K562 (cell line): Measurements from ENCODE around the gene CBX2. TPM values are rescaled to one million over a fixed set of nuclear protein-coding genes. Genes with fewer than 3 reads are reported as not detected.

Experiments
- ATAC-seq: fragments of 200-7000 bp; cut with Tn5 transposase; 3 replicates; pipeline ENCODE4 v1.9.1; 2020; ENCODE audit warnings: moderate library complexity
- BruUV-seq: library from RNA; stranded (reverse); fragments of 400-500 nt; replicated peaks from 2 replicates; lab custom pipeline; 2021; lab: Mats Ljungman, UMichigan
- CTCF ChIA-PET: fragments of 300-600 bp; formaldehyde crosslinking; extraction: SDS; loops from one replicate; lab custom pipeline; 2021; ENCODE audit warnings: low intra/inter-chr PET ratio; lab: Yijun Ruan, JAX
- POLR2A ChIA-PET: fragments of 300-600, 350-650 bp; sonication (Branson Sonifier 250); formaldehyde crosslinking; extraction: SDS; loops from one replicate; lab custom pipeline; 2021; ENCODE audit warnings: antibody characterized with exemption, inconsistent platforms; lab: Yijun Ruan, JAX
- DNase-seq, 4 experiments: peaks; one replicate each; pipeline versions ENCODE4 v3.0.0 to v3.0.0-alpha.2; 2011 to 2018; ENCODE audit warnings: low spot score in 3 of 4, mixed read lengths in 3 of 4; ENCODE audit errors: extremely low read depth in 1 of 4
- FAIRE-seq: peaks from 2 replicates; lab custom pipeline; 2011; peaks lifted over from hg19 to GRCh38; lab: Jason Lieb, UNC
- H2AFZ ChIP-seq: 2 replicates; pipeline ENCODE4 v1.6.0; 2011; ENCODE audit warnings: low read depth, low read length, control low read depth, inconsistent platforms
- H3K27ac ChIP-seq: fragments of 200-600 bp; 3 replicates; pipeline ENCODE4 v1.8.0; 2011; ENCODE audit warnings: low read depth, mild to moderate bottlenecking, control low read depth, inconsistent platforms, low read length, moderate library complexity, mixed read lengths; ENCODE audit errors: extremely low read depth
- H3K27me3 ChIP-seq, 2 experiments: fragments of 300-600 bp in 1 of 2; 2 replicates in 1 of 2; 3 replicates in 1 of 2; pipeline versions ENCODE4 v1.6.0 to v1.8.0; 2011; ENCODE audit warnings: inconsistent platforms in 2 of 2, low read length in 2 of 2, mild to moderate bottlenecking in 1 of 2, mixed read lengths in 1 of 2, moderate library complexity in 1 of 2; ENCODE audit not compliant: control insufficient read depth in 2 of 2, insufficient read depth in 2 of 2
- H3K36me3 ChIP-seq: fragments of 300-600 bp; 3 replicates; pipeline ENCODE4 v1.8.0; 2011; ENCODE audit warnings: mild to moderate bottlenecking, low read length, inconsistent platforms; ENCODE audit not compliant: control insufficient read depth, insufficient read depth
- H3K4me1 ChIP-seq, 2 experiments: fragments of 200-600 bp in 1 of 2; replicated peaks in 1 of 2; 2 replicates in 1 of 2; 3 replicates in 1 of 2; pipeline versions ENCODE4 v1.5.1 to v1.8.0; 2011; ENCODE audit warnings: inconsistent platforms in 2 of 2, low read length in 2 of 2, mild to moderate bottlenecking in 1 of 2, mixed read lengths in 1 of 2, moderate library complexity in 1 of 2; ENCODE audit not compliant: control insufficient read depth in 2 of 2, insufficient read depth in 2 of 2
- H3K4me2 ChIP-seq: 2 replicates; pipeline ENCODE4 v1.6.1; 2011; ENCODE audit warnings: low read length, control low read depth, inconsistent platforms, mixed read lengths; ENCODE audit not compliant: insufficient read depth
- H3K4me3 ChIP-seq: fragments of 200-600 bp; sonication (generic), shearing (Covaris generic); 2 replicates; pipeline ENCODE4 v1.5.1; 2016; ENCODE audit warnings: control low read depth, inconsistent platforms
- H3K79me2 ChIP-seq: fragments of 200-600 bp; 3 replicates; pipeline ENCODE4 v1.8.0; 2011; ENCODE audit warnings: low read length, inconsistent platforms; ENCODE audit not compliant: control insufficient read depth, insufficient read depth
- H3K9ac ChIP-seq, 2 experiments: 2 replicates each; pipeline versions ENCODE4 v1.6.0 to v1.6.1; 2011; ENCODE audit warnings: low read depth in 2 of 2, low read length in 2 of 2, control low read depth in 1 of 2, inconsistent platforms in 1 of 2, mild to moderate bottlenecking in 1 of 2, mixed read lengths in 1 of 2; ENCODE audit not compliant: insufficient read depth in 1 of 2
- H3K9me1 ChIP-seq: one replicate; pipeline ENCODE4 v1.6.0; 2011; ENCODE audit warnings: inconsistent platforms, mild to moderate bottlenecking, low read length, moderate library complexity; ENCODE audit not compliant: control insufficient read depth, insufficient read depth
- H3K9me3 ChIP-seq: replicated peaks from 2 replicates; pipeline ENCODE4 v1.5.1; 2011; ENCODE audit warnings: low read depth, low read length, inconsistent platforms; ENCODE audit not compliant: control insufficient read depth, insufficient read depth
- H4K20me1 ChIP-seq: replicated peaks from 2 replicates; pipeline ENCODE4 v1.6.1; 2011; ENCODE audit warnings: low read length, inconsistent platforms, mixed read lengths; ENCODE audit not compliant: control insufficient read depth, insufficient read depth
- FOXJ2 ChIP-seq: fragments of 200-800 bp; sonication (Bioruptor generic); IDR thresholded peaks from 2 replicates; pipeline ENCODE4 v1.6.1; 2016; ENCODE audit warnings: missing genetic modification characterization, missing compliant biosample characterization
- GABPA ChIP-seq: fragments of 200-800 bp; sonication (Bioruptor generic); conservative IDR thresholded peaks from 2 replicates; pipeline ENCODE4 v1.6.1; 2016; ENCODE audit warnings: low read depth, missing genetic modification characterization, missing compliant biosample characterization
- HDAC2 ChIP-seq: fragments of 450-650 bp; IDR thresholded peaks from 2 replicates; pipeline ENCODE4 v1.6.1; 2016; ENCODE audit warnings: mild to moderate bottlenecking
- SMARCB1 ChIP-seq: IDR thresholded peaks from 2 replicates; pipeline ENCODE4 v1.6.1; 2011; ENCODE audit warnings: improper control_type of control experiment, low read depth; ENCODE audit not compliant: insufficient read length
- SNIP1 ChIP-seq: fragments of 450-650 bp; IDR thresholded peaks from 2 replicates; pipeline ENCODE4 v1.7.1; 2017; ENCODE audit warnings: low read depth, mild to moderate bottlenecking
- ZBTB33 ChIP-seq: sonication (generic); formaldehyde crosslinking; IDR thresholded peaks from 2 replicates; pipeline ENCODE4 v1.8.1; 2023; ENCODE audit warnings: mild to moderate bottlenecking, missing genetic modification reagents
- ZNF232 ChIP-seq: sonication (generic); formaldehyde crosslinking; IDR thresholded peaks from 2 replicates; pipeline ENCODE4 v1.8.0; 2022; ENCODE audit warnings: mild to moderate bottlenecking, missing genetic modification reagents
- WGBS: fragments of 100-300 bp; shearing (Covaris generic); methylation state at CpG from one replicate; pipeline ENCODE4 v1.1.6; 2016; ENCODE audit warnings: low coverage, mixed read lengths; ENCODE audit not compliant: insufficient coverage; ENCODE audit errors: missing lambda C conversion rate; 5-methylcytosine and 5-hydroxymethylcytosine counted together
- in situ Hi-C: fragments of 300-500 bp; cut with MboI; formaldehyde crosslinking; loops from 4 replicates; pipeline ENCODE4 v1.15.0; 2018; ENCODE audit warnings: inconsistent platforms, mixed read lengths
- intact Hi-C: fragments of 100-400 bp; cut with micrococcal nuclease; formaldehyde crosslinking; loops from 2 replicates; pipeline ENCODE4 v1.14.2; 2022
- polyA plus RNA-seq, 8 experiments: library from polyadenylated mRNA; depleted of rRNA in 4 of 8; stranded (reverse) in 5 of 8; unstranded in 3 of 8; fragments of >200 nt; fragmentation: Nextera tagmentation in 2 of 8; fragmentation: Illumina TruSeq in 1 of 8; extraction: Ambion mirVana in 2 of 8; extraction: Trizol in 1 of 8; gene quantifications; 2 replicates each; pipeline versions ENCODE4 v1.2.1 to v1.2.3, GENCODE V29; 2011 to 2014; ENCODE audit warnings: inconsistent platforms in 1 of 8, missing spikeins in 1 of 8
- total RNA-seq, 7 experiments: library from RNA; depleted of rRNA in 6 of 7; stranded (reverse); fragments of >200 nt in 6 of 7; fragmentation: Illumina TruSeq in 2 of 7; extraction: Trizol in 2 of 7; gene quantifications; 2 replicates each; pipeline versions ENCODE4 v1.2.1 to v1.2.3, GENCODE V29; 2011 to 2021; ENCODE audit warnings: low replicate concordance in 1 of 7

Gene CBX2
- total and polyA plus RNA-seq, 9 of the 15 experiments (the other 6 are each of a cell fraction or from before 2014, with no cell fraction given) = 0.66 to 26.9 (median 13.9) TPM

- peaks cover 68% of the 10 kb centered on the region in 2 experiments for H3K4me1 ChIP-seq
- POLR2A ChIA-PET = interaction anchor here (1.7 to 18.8 kb wide), 3 partner anchors 10 to 12 kb away, joined by 9 to 386 read pairs (median 18); partner anchors contain the start of gene CBX4
- TF ChIP-seq ZNF232 (CRISPR knock-in tag) = no peak
- TF ChIP-seq ZBTB33 (CRISPR knock-in tag) = peak; percentile 89
- no peak for TF ChIP-seq GABPA (tag)
- TF ChIP-seq HDAC2 = no peak
- TF ChIP-seq SNIP1 = no peak
- no peak for TF ChIP-seq SMARCB1
- peak; percentile 8; the same call in 1 of the 2 replicates for TF ChIP-seq FOXJ2 (tag)
- TF ChIP-seq, all 486 proteins: peak for 2
- Histone ChIP-seq H2AFZ (no peak overlapping the region), H3K4me3 (no peak overlapping the region), H3K27ac (no peak overlapping the region), H3K9me3 (no peaks in the 10 kb centered on the region), H3K4me2 (no peak overlapping the region), H3K9me1 (no peaks in the 10 kb centered on the region), H4K20me1 (no peaks in the 10 kb centered on the region), H3K27me3 (no peaks in the 10 kb centered on the region), H3K9ac (no peak overlapping the region; a peak in 1 of 4 replicates), H3K36me3 (no peaks in the 10 kb centered on the region), H3K79me2 (peaks cover 31% of the 10 kb centered on the region)
- FAIRE-seq (no peak), DNase-seq (no peak), ATAC-seq (no peak)
- CTCF ChIA-PET = no interaction called here
- in situ Hi-C loops = no loop called here
- WGBS = 93% methylated on average over 15 of the region's 17 CpGs
- no TSS peak for BruUV-seq
- intact Hi-C loops = no loop called here
Measured at GRCh38 chr17:79822583-79823124, 44.7 kb downstream of the CBX2 start.
